ENCODE data around the gene TOMT.

Gene TOMT

GRCh38 chr11:72088076-72088808 is 17.5 kb upstream of the TOMT start:
- no peak for DNase-seq

GRCh38 chr11:72091292-72091691 is 14.4 kb upstream of the TOMT start:
- peak; percentile 71 for DNase-seq

GRCh38 chr11:72098741-72099140 is 7.0 kb upstream of the TOMT start:
- DNase-seq = no peak

- no peak for DNase-seq
Observed at GRCh38 chr11:72100009-72100408, 5.7 kb upstream of the TOMT start.

GRCh38 chr11:72100462-72100861 is 5.3 kb upstream of the TOMT start:
- no peak for DNase-seq

- no peak for DNase-seq
Observed at GRCh38 chr11:72102162-72102561, 3.6 kb upstream of the TOMT start.

- no peak for DNase-seq
Observed at GRCh38 chr11:72102631-72102945, 3.1 kb upstream of the TOMT start.

- DNase-seq = peak; percentile 99
Observed at GRCh38 chr11:72102946-72103753, 2.6 kb upstream of the TOMT start, which contains the start of gene LAMTOR1. Gene LAMTOR1, minus strand, starts transcription at chr11:72103297. Its CDS starts 73 bp downstream, at chr11:72103224.

- no peak for DNase-seq
Observed at GRCh38 chr11:72103754-72104167, 2.0 kb upstream of the TOMT start.

GRCh38 chr11:72111300-72112142 is 5.8 kb downstream of the TOMT start:
- DNase-seq = no peak

GRCh38 chr11:72112143-72112977 is 6.6 kb downstream of the TOMT start, which contains the start of gene ANAPC15:
Gene ANAPC15, minus strand, starts transcription at chr11:72112695. Its CDS starts 1,419 bp downstream, at chr11:72111276.
- peak; percentile 98 for DNase-seq

GRCh38 chr11:72112978-72113808 is 7.5 kb downstream of the TOMT start:
- DNase-seq = no peak

GRCh38 chr11:72114570-72114969 is 8.8 kb downstream of the TOMT start:
- no peak for DNase-seq

- DNase-seq = no peak
Observed at GRCh38 chr11:72116019-72116755, 10.5 kb downstream of the TOMT start.

- DNase-seq = no peak
Observed at GRCh38 chr11:72119198-72119597, 13.5 kb downstream of the TOMT start.

GRCh38 chr11:72120930-72121329 is 15.2 kb downstream of the TOMT start:
- no peak for DNase-seq

GRCh38 chr11:72122607-72123006 is 16.9 kb downstream of the TOMT start:
- DNase-seq = no peak

- DNase-seq = no peak
Observed at GRCh38 chr11:72123117-72123653, 17.5 kb downstream of the TOMT start.

GRCh38 chr11:72124046-72124445 is 18.3 kb downstream of the TOMT start:
- DNase-seq = no peak

- DNase-seq = no peak
Observed at GRCh38 chr11:72125956-72126355, 20.2 kb downstream of the TOMT start.

All from right forelimb (tissue), 1 donor.